NCI-H526 treated with DMSO at 0.1 percent for 48 hours (cell line): ENCODE results near the gene EIF3L.

Source experiments
- DNase-seq: peaks from one replicate; lab custom pipeline; 2025; lab: John Stamatoyannopoulos, UW

The EIF3L gene

GRCh38 chr22:37854946-37855345, 5.7 kb downstream of the EIF3L start:
- no peak for DNase-seq

- no peak for DNase-seq
Observed at GRCh38 chr22:37855462-37855861, 6.2 kb downstream of the EIF3L start.

DNA sequence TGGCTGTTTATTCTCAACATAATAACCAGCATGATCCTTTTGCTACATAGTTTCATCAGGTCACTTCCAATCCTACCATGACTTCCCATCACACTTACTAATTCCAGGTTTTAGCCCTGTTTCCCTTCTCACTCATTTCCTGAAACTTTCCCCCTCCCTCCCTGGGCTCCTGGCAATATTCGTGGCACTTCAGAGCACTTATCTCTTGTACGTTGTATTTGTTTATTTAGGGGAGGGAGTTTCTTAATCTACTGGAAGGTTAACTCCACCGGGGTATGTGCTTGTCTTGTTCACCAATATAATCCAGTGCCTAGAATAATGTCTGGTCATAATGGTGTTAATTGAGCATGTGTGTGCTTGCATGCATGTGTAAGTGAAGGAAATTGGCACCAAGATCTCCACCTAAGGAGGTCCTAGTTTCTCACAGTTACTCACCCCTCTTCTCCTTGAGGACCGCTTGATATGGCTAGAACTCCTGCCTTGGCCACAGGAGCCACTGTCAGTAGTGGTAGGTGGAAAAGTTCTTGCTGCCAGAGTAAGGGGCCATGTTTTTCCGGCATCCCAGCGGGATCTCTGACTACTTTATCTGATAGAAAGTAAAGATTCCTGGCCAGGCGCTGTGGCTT, 11.7 kb downstream of the EIF3L start:
- DNase-seq = no peak

DNA sequence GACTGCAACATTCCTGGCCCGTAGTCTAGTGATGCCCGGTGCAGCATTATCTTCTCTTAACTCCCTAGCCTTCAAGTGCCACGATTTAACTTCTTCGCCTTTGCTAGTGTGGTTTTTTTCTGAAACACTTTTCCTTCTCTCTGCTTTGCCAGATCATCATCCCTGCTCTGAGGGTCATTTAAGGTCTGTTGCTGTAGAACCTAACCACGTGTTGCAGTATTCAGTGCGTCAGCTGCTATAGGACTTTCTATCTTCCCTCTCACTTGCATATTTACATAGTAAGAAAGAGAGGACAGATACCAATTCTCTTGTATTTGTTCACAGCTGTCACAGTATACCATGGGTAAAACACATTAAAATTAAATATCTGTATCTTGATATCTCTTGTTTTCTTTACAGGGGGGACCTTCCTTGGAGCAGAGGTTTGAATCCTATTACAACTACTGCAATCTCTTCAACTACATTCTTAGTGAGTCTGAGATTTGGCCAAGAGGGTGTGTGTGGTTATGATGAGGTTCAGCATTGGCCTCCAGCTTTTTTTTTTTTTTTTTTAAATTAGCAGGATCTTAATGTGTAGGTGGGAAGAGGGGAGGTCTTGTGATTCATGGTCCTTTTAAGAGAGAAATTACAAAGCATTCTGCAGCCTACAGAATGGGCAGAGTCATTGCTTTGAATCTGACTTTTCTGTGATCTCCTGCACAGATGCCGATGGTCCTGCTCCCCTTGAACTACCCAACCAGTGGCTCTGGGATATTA, 13.5 kb downstream of the EIF3L start:
- no peak for DNase-seq

DNA sequence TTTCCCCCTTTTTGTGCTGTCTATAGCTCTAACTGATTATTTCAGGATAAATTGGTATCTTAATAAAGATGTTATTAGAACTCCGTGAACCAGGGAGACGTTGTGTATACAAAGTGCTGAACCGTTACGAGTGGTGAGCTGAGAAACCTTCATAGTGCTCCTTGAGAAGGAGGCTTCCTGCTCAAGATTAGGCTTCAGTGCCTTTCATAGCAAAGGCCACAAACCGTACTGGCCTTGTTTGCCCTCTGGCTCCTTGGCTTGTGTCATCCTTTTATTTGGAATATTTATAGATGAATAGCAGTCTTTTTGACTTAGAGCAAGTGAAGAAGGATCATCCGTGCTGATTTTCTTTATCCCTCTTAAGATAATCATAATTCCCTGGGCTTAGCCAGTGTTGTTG, 16.3 kb downstream of the EIF3L start:
- no peak for DNase-seq

GRCh38 chr22:37870273-37870672, 21.1 kb downstream of the EIF3L start:
- no peak for DNase-seq

DNA sequence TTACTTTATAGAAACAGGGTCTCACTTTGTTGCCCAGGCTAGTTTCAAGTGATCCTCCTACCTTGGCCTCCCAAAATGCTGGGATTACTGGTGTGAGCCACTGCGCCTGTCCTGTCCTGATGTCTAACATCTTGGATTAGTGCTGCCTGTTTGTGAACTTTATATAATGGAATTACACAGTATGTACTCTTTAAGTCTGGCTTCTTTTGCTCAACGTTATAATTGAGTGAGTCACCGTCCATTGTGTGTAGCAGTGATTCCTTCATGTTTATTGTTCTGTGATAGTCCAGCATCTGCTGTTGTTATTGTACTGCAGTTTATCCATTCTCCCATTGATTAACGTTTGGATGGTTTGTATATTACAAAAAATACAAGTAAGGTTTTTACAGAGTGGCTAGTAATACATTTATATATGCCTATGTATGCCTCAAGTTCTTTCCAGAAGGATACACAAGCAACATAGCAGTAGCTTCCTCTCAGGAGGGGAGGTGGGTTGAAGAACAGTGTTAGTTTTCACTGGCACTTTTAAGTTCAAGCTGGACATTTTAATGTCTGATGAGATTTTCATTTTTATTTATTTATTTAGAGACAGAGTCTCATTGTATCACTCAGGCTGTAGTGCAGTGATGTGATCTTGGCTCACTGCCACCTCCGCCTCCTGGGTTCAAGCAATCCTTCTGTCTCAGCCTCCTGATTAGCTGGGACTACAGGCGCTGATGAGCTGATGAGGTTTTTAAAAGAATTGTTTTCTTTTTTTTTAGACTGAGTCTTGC, 31.6 kb downstream of the EIF3L start:
- no peak for DNase-seq

- DNase-seq = no peak
Observed at GRCh38 chr22:37884420-37884819, 35.2 kb downstream of the EIF3L start.

DNA sequence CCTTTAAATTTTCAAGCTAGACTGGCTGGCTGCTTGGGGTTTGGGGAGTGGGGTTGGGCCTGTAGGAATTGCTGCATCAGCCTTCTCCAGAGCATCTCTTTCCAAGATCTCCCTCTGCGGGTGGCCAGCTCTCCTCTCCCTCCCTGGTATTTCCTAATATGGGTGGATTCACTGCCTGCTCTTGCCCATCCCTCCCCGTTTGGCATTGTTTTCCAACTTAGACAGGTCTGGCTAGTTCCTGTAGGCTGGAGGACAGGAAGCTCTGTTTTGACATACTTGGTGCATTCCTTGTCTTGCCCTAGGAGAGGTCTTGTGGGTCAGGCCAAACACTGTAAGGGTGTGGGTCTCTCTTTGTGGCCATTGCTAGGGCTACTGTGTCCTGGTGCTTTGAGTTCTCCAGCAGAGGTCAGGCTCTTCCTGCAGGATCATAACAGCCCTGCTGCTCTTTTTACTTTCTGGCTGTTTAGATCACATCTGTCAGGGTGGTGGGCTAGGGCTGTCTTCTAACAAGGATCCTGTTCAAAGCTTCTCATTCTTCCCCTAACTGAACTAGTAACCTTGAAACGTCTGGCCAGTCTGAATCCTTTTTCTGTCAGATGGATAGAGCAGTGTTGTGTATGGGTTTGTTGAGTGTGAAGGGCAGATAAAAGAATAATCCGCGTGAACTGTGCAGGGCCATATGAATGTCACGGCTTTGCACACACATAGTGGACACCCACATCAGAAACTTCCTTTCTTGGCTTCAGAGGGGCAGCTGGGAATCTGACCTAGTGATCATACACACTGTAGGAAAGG, 38.6 kb downstream of the EIF3L start:
- no peak for DNase-seq

- DNase-seq = no peak
Observed at GRCh38 chr22:37891926-37892325, 42.7 kb downstream of the EIF3L start.

DNA sequence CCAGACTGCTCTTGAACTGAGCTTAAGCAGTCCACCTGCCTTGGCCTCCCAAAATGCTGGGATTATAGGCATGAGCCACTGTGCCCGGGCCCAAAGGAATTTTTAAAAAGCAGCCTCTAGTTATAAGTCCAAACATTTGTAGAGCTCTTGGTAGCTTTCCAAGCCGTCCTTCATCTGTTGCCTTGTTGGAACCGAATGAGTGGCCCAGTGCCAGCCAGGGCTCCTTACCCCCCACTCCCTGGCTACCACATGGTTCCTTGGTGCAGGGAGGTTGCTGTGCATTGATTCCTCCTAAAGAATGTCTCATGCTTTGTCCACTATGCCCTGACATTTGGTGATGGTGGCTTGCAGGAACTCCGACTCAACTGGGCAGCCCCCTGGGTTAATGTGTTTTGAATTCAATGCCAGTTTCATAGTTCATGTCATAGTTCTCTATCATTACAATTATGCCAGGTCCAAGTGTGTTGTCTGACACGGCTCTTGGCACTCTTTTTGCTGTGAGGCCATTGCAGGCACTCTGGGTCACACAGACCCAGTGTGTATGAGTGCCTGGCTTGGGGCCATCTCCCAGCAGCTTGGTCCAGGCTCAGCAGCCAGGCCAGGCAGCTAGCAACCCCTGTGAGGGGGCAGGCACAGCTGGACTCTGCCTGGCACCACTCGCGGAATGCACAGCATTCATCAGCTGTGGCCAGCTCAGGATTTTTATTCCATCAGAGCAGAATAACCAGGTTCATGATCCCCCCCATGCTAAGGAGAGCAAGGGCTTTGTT, 43.5 kb downstream of the EIF3L start:
- DNase-seq = no peak

DNA sequence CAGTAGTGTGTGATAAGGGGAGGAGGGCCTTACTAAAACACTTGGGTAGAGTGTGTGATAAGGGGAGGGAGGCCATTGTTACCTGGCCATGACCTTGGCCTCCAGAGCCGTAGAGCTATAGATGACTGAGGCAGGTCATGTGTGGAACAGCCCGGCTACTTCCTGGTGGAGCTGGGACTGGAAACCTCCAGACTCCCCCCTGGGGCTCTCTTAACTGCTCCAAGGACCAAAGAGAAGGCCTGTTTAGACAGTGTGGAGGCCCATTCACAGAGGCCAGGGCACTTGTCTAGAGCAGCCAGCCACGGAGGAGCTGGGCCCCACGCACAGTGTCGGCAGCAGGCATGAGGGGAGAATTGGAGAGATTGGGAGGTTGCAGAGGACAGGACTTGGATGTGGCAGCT, 44.4 kb downstream of the EIF3L start:
- DNase-seq = no peak

- no peak for DNase-seq
Observed at GRCh38 chr22:37894939-37895670, 45.9 kb downstream of the EIF3L start.

GRCh38 chr22:37896181-37896592, 47.0 kb downstream of the EIF3L start:
- no peak for DNase-seq

- no peak for DNase-seq
Observed at GRCh38 chr22:37896939-37897338, 47.7 kb downstream of the EIF3L start.

DNA sequence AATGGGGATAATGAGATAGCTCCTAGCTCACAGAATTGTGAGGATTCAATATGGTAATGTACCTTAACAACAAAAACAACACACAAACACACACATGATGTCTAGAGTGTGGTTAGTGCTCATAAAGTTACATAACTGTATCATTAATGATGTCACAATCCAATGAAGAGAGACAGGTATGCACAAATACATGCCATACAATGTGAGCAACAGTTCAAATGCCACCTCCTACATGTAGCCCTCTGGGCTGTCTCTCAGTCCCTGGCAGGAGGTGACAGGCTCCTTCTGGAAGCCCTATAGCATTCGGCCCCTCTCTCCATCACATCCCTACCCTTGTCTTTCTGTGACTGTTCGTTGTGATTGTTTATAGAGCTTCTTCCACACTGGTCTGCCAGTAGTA, 48.6 kb downstream of the EIF3L start:
- DNase-seq = no peak

GRCh38 chr22:37898441-37899181, 49.4 kb downstream of the EIF3L start:
- no peak for DNase-seq

DNA sequence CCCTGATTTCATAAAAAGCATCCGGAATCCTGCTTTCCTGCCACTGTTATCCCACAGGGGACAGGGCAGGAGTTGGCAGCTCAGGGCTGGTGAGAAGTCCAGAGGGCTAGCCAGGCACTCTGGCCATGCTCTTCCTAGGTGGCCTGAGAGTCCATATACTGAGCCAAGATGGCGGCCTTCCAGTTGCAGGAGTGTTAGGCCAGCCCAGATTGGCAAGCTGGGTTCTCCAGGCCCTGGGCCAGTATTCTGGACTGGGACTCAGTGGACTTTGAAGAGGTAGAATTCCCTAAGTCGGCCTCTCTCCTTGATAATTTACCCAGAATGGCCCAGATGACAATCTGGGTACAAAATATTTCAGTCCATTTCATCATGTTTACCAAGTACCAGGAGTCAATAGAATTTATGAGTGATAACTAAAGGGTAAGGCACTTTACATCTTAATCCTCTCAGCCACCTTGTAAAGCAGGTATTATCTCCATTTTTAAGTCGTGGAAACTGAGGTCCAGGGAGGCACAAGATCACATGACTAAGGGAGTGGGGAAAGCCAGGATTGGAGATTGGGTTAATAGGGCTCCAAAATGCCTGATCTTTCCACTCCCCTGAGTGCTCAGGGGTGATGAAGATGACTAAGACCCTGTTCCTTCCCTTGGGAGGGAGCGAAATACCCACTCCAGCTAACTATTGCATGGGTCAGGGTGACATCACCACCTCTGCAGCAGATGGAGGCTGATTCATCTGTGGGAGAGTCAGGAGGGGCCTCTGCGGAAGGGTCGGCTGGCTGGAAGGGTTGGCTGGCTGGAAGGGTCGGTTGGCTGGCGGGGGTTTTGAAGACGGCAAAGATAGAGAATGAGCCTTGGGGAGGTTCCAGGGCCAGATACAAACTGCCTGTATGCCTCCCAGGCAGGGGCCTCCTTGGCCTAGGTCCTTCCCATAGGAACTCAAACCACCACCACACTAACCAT, 55.6 kb downstream of the EIF3L start:
- no peak for DNase-seq
